Ascending aorta (tissue), 2 donors: ENCODE results near the gene MPV17L. TPM values are rescaled to one million over a fixed set of nuclear protein-coding genes. Genes with fewer than 3 reads are reported as not detected.
"Not testable (repeated sequence)": the region's sequence is repeated elsewhere in the genome, so short reads cannot be mapped to it uniquely, and the experiment has no call there.

Experiments used
- DNase-seq, 2 donors: peaks; one replicate each; pipeline ENCODE4 v3.0.0-alpha.2; 2019; ENCODE audit warnings: low spot score in 2 of 2
- H3K27ac ChIP-seq, 2 donors: fragments of 200-600 bp; sonication (generic); one replicate each; pipeline ENCODE4 v1.5.1; 2016 to 2017; ENCODE audit warnings: mild to moderate bottlenecking in 1 of 2
- H3K27me3 ChIP-seq: fragments of 200-600 bp; sonication (generic); one replicate; pipeline ENCODE4 v1.5.1; 2017
- H3K36me3 ChIP-seq, 2 donors: fragments of 200-600 bp; sonication (generic); one replicate each; pipeline ENCODE4 v1.5.1; 2016
- H3K4me1 ChIP-seq, 2 donors: fragments of 200-600 bp; sonication (generic); one replicate each; pipeline ENCODE4 v1.5.1; 2016 to 2017; ENCODE audit warnings: mild to moderate bottlenecking in 1 of 2
- H3K4me3 ChIP-seq, 2 donors: fragments of 200-600 bp; sonication (generic); one replicate each; pipeline ENCODE4 v1.5.1; 2016 to 2017; ENCODE audit warnings: mild to moderate bottlenecking in 1 of 2
- H3K9me3 ChIP-seq, 2 donors: fragments of 200-600 bp; sonication (generic); one replicate each; pipeline ENCODE4 v1.5.1; 2016
- CTCF ChIP-seq, 3 experiments: fragments of 200-600 bp in 2 of 3; fragments of 450-650 bp in 1 of 3; sonication (generic) in 2 of 3; IDR thresholded peaks; one replicate each; pipeline ENCODE4 v1.5.1; 2016 to 2019; ENCODE audit warnings: antibody characterized with exemption in 3 of 3, mild to moderate bottlenecking in 1 of 3, moderate library complexity in 1 of 3
- intact Hi-C: fragments of 100-400 bp; cut with DNase I; formaldehyde crosslinking; loops from one replicate; pipeline ENCODE4 v1.15.1; 2023
- total RNA-seq: library from RNA; depleted of rRNA; stranded (reverse); fragments of >200 nt; gene quantifications from one replicate; pipeline ENCODE4 v1.1.0, GENCODE V29; 2016

MPV17L gene
- total RNA-seq, 1 donor from 2014 or later, result 0.75 TPM

- H3K4me1 ChIP-seq, result no peaks in the 10 kb centered on the region
- no peaks in the 10 kb centered on the region for H3K9me3 ChIP-seq
- H3K27ac ChIP-seq, result no peak overlapping the region
These were observed 7.9 kb downstream of the MPV17L start for GRCh38 chr16:15403392-15403995.

GRCh38 chr16:15404091-15404490, 8.5 kb downstream of the MPV17L start:
- DNase-seq, H3K27ac ChIP-seq, H3K27me3 ChIP-seq, intact Hi-C loops, H3K4me3 ChIP-seq, H3K4me1 ChIP-seq, H3K9me3 ChIP-seq, H3K36me3 ChIP-seq: not testable (repeated sequence)

More at GRCh38 chr16:15403392-15403995, 7.9 kb downstream of the MPV17L start:
- Histone ChIP-seq H3K27me3 (no peaks in the 10 kb centered on the region), H3K4me3 (no peak overlapping the region), H3K36me3 (peaks cover 0 to 8% of the 10 kb centered on the region in 2 donors)
- no peak for DNase-seq
- intact Hi-C loops, result no loop called here
- TF ChIP-seq CTCF (IDR thresholded peaks at IDR 0.05), result no peak

- no peak overlapping the region for H3K27ac ChIP-seq
- H3K27me3 ChIP-seq, result no peaks in the 10 kb centered on the region
- no peak for TF ChIP-seq CTCF (IDR thresholded peaks at IDR 0.05)
- H3K36me3 ChIP-seq, result peaks cover 0 to 8% of the 10 kb centered on the region in 2 donors
- H3K4me3 ChIP-seq, result no peak overlapping the region
- H3K9me3 ChIP-seq, result no peaks in the 10 kb centered on the region
- intact Hi-C loops, result no loop called here
- peak in 1 of 2 donors; percentile 66 for DNase-seq
- H3K4me1 ChIP-seq, result no peaks in the 10 kb centered on the region
These were observed 9.2 kb downstream of the MPV17L start for GRCh38 chr16:15404792-15405191.

- H3K4me3 ChIP-seq, DNase-seq, H3K9me3 ChIP-seq, H3K27me3 ChIP-seq, H3K27ac ChIP-seq, H3K4me1 ChIP-seq, H3K36me3 ChIP-seq, intact Hi-C loops: not testable (repeated sequence)
These were observed 12.2 kb downstream of the MPV17L start for GRCh38 chr16:15407756-15408155.

- H3K4me3 ChIP-seq, H3K9me3 ChIP-seq, H3K27ac ChIP-seq, H3K27me3 ChIP-seq, H3K36me3 ChIP-seq, DNase-seq, intact Hi-C loops, H3K4me1 ChIP-seq: not testable (repeated sequence)
These were observed 13.9 kb downstream of the MPV17L start for GRCh38 chr16:15409476-15409875.

- intact Hi-C loops, result no loop called here
- no peaks in the 10 kb centered on the region for H3K27me3 ChIP-seq
- no peak overlapping the region for H3K4me3 ChIP-seq
- no peaks in the 10 kb centered on the region for H3K9me3 ChIP-seq
- DNase-seq, result no peak
- no peaks in the 10 kb centered on the region for H3K36me3 ChIP-seq
- no peak for TF ChIP-seq CTCF (IDR thresholded peaks at IDR 0.05)
- no peaks in the 10 kb centered on the region for H3K4me1 ChIP-seq
- no peak overlapping the region for H3K27ac ChIP-seq
These were observed 20.0 kb downstream of the MPV17L start for GRCh38 chr16:15415511-15415985.

GRCh38 chr16:15417197-15417596, 21.6 kb downstream of the MPV17L start:
- no peak overlapping the region for H3K4me3 ChIP-seq
- intact Hi-C loops, result no loop called here
- no peaks in the 10 kb centered on the region for H3K36me3 ChIP-seq
- DNase-seq, result no peak
- H3K4me1 ChIP-seq, result no peaks in the 10 kb centered on the region
- H3K27ac ChIP-seq, result no peak overlapping the region
- H3K27me3 ChIP-seq, result no peaks in the 10 kb centered on the region
- H3K9me3 ChIP-seq, result no peaks in the 10 kb centered on the region
- no peak for TF ChIP-seq CTCF (IDR thresholded peaks at IDR 0.05)
